Diencephalon (tissue), 1 donor: ENCODE results near the gene RPA4. TPM values are rescaled to one million over a fixed set of nuclear protein-coding genes. Genes with fewer than 3 reads are reported as not detected.

Experiments
- total RNA-seq: library from RNA; depleted of rRNA; stranded (reverse); fragments of >200 nt; gene quantifications from one replicate; pipeline ENCODE4 v1.2.3, GENCODE V29; 2014

Gene RPA4, protein sequence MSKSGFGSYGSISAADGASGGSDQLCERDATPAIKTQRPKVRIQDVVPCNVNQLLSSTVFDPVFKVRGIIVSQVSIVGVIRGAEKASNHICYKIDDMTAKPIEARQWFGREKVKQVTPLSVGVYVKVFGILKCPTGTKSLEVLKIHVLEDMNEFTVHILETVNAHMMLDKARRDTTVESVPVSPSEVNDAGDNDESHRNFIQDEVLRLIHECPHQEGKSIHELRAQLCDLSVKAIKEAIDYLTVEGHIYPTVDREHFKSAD
- total RNA-seq: 1.2 TPM

DNA sequence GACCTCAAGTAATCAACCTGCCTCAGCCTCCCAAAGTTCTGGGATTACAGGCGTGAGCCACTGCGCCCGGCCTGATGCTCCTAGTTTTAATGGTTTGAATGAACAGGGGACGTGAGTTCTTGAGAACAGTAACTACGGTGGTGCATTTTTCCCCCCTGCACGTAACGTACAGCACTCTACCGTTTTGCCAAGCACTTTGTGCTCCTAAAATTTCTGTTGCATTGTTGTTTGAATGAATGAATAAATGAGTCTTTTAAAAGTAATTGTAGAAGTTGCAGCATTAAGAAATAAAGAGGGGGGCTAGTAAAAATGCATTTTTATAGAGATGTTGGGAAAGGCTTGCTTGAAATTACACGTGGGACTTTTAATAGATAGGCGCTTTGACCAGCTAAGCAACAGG lies at the start of gene RPA4:
Gene RPA4 (plus strand): TSS at position 301 of the 400 bp plus-strand sequence. CDS start 403 bp downstream, outside the sequence.

Other genes starting within 250 kb of the RPA4 start
- gene DIAPH2, start 199.1 kb upstream of the RPA4 start, total RNA-seq: 16.4 TPM